Osteoblast (primary cell): ENCODE data around the gene FARS2. TPM values are rescaled to one million over a fixed set of nuclear protein-coding genes. Genes with fewer than 3 reads are reported as not detected.
A peak's percentile ranks its signal among the peaks of the same experiment; 100 is the strongest.

Experiments used
- DNase-seq: peaks from one replicate; pipeline ENCODE4 v3.0.0; 2011; ENCODE audit warnings: low spot score, mixed read lengths; ENCODE audit not compliant: insufficient read length; ENCODE audit errors: missing footprints
- H2AFZ ChIP-seq: 2 replicates; pipeline ENCODE4 v1.6.0; 2011; ENCODE audit warnings: mild to moderate bottlenecking, low read length
- H3K27ac ChIP-seq: 2 replicates; pipeline ENCODE4 v1.5.1; 2011; ENCODE audit warnings: mild to moderate bottlenecking, low read depth, low read length, moderate library complexity
- H3K27me3 ChIP-seq: 2 replicates; pipeline ENCODE4 v1.6.0; 2012; ENCODE audit warnings: mild to moderate bottlenecking, control low read depth, inconsistent platforms, low read length, moderate library complexity; ENCODE audit not compliant: insufficient read depth
- H3K36me3 ChIP-seq: 2 replicates; pipeline ENCODE4 v1.5.1; 2011; ENCODE audit warnings: mild to moderate bottlenecking, low read length, control low read depth, moderate library complexity; ENCODE audit not compliant: insufficient read depth
- H3K4me1 ChIP-seq: 2 replicates; pipeline ENCODE4 v1.5.1; 2011; ENCODE audit warnings: mild to moderate bottlenecking, low read length, control low read depth, moderate library complexity; ENCODE audit not compliant: insufficient read depth
- H3K4me2 ChIP-seq: 2 replicates; pipeline ENCODE4 v1.6.0; 2011; ENCODE audit warnings: mild to moderate bottlenecking, low read length; ENCODE audit not compliant: insufficient read depth
- H3K4me3 ChIP-seq: fragments of 200-600 bp; sonication (generic); 3 replicates; pipeline ENCODE4 v1.5.1; 2012; ENCODE audit warnings: mild to moderate bottlenecking, low read length, inconsistent platforms; ENCODE audit not compliant: insufficient read depth
- H3K79me2 ChIP-seq: 2 replicates; pipeline ENCODE4 v1.6.0; 2012; ENCODE audit warnings: mild to moderate bottlenecking, low read length, control low read depth, inconsistent platforms; ENCODE audit not compliant: insufficient read depth
- H3K9me3 ChIP-seq: 2 replicates; pipeline ENCODE4 v1.5.1; 2011; ENCODE audit warnings: low read depth, low read length, control low read depth
- H4K20me1 ChIP-seq: 2 replicates; pipeline ENCODE4 v1.6.0; 2012; ENCODE audit warnings: mild to moderate bottlenecking, low read length, control low read depth; ENCODE audit not compliant: insufficient read depth
- total RNA-seq: library from RNA; depleted of rRNA; stranded (reverse); fragments of >200 nt; gene quantifications from 2 replicates; pipeline ENCODE4 v1.2.3, GENCODE V29; 2012
- TF ChIP-seq, protein P1 (sequence below): IDR thresholded peaks from 2 replicates; pipeline ENCODE4 v1.5.1; 2011; ENCODE audit warnings: mild to moderate bottlenecking, low read depth, low read length, moderate library complexity; ENCODE audit errors: extremely low read depth

The FARS2 gene
- total RNA-seq, 1 donor = 29.7 TPM

DNA sequence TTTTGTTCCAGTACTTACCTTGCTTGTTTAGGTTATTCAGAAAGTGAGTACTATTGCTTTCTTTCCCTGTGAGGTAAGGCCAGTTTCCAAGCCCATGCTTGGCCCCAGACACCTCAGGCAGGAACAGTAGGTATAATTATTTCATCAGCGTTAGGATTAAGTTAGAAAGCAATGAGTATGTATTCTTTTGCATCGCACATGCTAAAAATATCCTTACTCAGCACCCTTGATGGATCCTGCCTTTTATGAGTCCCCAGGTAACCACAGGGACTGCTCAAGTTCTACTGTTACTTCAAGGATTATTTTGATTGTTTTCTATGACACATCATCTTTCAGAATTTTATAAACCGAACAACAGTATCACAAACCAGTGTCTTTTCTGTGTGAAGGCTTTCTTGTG is 128.9 kb downstream of the FARS2 start:
- Histone ChIP-seq H3K4me1 (no peaks in the 10 kb centered on the region), H3K4me2 (no peak overlapping the region), H3K9me3 (no peaks in the 10 kb centered on the region), H3K4me3 (no peak overlapping the region), H3K79me2 (peaks cover 3% of the 10 kb centered on the region), H3K36me3 (no peaks in the 10 kb centered on the region), H3K27ac (no peak overlapping the region), H4K20me1 (peaks cover 18% of the 10 kb centered on the region), H3K27me3 (no peaks in the 10 kb centered on the region), H2AFZ (no peak overlapping the region)
- no peak for DNase-seq
- TF ChIP-seq, protein P1, sequence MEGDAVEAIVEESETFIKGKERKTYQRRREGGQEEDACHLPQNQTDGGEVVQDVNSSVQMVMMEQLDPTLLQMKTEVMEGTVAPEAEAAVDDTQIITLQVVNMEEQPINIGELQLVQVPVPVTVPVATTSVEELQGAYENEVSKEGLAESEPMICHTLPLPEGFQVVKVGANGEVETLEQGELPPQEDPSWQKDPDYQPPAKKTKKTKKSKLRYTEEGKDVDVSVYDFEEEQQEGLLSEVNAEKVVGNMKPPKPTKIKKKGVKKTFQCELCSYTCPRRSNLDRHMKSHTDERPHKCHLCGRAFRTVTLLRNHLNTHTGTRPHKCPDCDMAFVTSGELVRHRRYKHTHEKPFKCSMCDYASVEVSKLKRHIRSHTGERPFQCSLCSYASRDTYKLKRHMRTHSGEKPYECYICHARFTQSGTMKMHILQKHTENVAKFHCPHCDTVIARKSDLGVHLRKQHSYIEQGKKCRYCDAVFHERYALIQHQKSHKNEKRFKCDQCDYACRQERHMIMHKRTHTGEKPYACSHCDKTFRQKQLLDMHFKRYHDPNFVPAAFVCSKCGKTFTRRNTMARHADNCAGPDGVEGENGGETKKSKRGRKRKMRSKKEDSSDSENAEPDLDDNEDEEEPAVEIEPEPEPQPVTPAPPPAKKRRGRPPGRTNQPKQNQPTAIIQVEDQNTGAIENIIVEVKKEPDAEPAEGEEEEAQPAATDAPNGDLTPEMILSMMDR = no peak

DNA sequence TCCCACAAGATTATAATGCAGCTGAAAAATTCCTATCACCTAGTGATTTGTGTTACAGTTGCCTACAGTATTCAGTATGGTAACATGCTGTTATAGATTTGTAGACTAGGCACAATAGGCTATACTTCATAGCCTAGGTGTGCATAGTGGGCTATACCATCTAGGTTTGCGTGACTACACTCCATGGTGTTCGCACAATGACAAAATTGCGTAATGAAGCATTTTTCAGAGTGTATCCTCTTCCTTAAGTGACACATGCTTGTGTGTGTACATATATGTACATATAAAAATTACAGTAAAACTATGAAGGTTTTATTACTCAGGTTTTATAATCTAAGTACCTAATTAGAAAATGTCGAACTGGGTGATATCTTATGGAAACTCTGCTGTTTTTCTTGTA is 133.0 kb downstream of the FARS2 start:
- no peaks in the 10 kb centered on the region for H3K9me3 ChIP-seq
- no peaks in the 10 kb centered on the region for H3K36me3 ChIP-seq
- no peak overlapping the region for H3K4me2 ChIP-seq
- H2AFZ ChIP-seq = no peak overlapping the region
- TF ChIP-seq, protein P1 = no peak
- H3K27ac ChIP-seq = no peak overlapping the region
- no peak for DNase-seq
- no peak overlapping the region for H3K4me3 ChIP-seq
- H3K79me2 ChIP-seq = peaks cover 3% of the 10 kb centered on the region
- H3K27me3 ChIP-seq = no peaks in the 10 kb centered on the region
- peaks cover 17% of the 10 kb centered on the region for H4K20me1 ChIP-seq
- no peaks in the 10 kb centered on the region for H3K4me1 ChIP-seq

DNA sequence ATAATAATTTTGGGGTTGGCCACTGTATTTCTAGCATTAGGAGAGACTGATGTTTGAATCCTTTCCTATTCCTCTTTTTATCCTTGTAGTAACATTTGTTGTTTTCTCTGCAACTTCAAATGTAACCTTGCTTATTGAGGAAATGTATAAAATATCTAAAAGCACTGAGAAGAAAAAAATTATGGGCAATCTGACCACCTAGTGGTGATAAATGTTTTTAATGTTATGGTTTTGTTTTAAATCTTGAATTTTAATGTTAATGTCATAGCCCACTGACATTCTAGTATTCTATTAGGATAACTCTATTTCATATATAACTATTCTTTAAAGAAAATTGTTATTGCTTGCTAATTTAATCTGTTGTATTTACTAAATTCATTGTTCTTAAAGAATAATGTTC is 134.4 kb downstream of the FARS2 start:
- no peaks in the 10 kb centered on the region for H3K9me3 ChIP-seq
- H3K27me3 ChIP-seq = no peaks in the 10 kb centered on the region
- no peak overlapping the region for H3K4me3 ChIP-seq
- H3K27ac ChIP-seq = no peak overlapping the region
- H3K36me3 ChIP-seq = no peaks in the 10 kb centered on the region
- no peaks in the 10 kb centered on the region for H3K4me1 ChIP-seq
- no peaks in the 10 kb centered on the region for H3K79me2 ChIP-seq
- no peak overlapping the region for H2AFZ ChIP-seq
- no peak for DNase-seq
- no peak overlapping the region for H3K4me2 ChIP-seq
- H4K20me1 ChIP-seq = peaks cover 9% of the 10 kb centered on the region
- TF ChIP-seq, protein P1 = no peak

DNA sequence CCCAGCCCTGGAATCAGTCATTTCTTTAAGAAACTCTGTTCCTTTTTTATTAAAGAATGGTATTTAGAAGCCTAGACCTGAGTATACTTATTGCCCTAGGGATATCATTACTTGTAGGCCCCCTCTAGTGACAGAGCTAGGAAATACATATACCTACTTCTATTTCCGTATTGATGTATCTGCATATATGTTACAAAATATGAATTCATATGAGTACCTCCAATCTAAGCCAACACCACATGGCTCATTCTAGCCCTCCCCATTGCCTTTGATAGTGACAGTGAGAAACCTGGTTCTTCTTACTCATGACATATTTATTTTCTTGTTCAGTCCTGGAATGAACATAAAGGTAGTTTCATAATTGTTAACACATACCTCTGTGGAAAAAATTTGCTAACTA is 137.2 kb downstream of the FARS2 start:
- Histone ChIP-seq H3K4me3 (no peak overlapping the region), H3K9me3 (no peaks in the 10 kb centered on the region), H3K27ac (no peak overlapping the region), H3K4me1 (no peaks in the 10 kb centered on the region), H2AFZ (no peak overlapping the region), H4K20me1 (peaks cover 7% of the 10 kb centered on the region), H3K4me2 (no peak overlapping the region), H3K36me3 (no peaks in the 10 kb centered on the region), H3K79me2 (no peaks in the 10 kb centered on the region), H3K27me3 (no peaks in the 10 kb centered on the region)
- TF ChIP-seq, protein P1 = peak; percentile 48
- DNase-seq = no peak
